ENCODE results near the gene ZNF214. TPM values are rescaled to one million over a fixed set of nuclear protein-coding genes. Genes with fewer than 3 reads are reported as not detected.
"Not testable (repeated sequence)": the region's sequence is repeated elsewhere in the genome, so short reads cannot be mapped to it uniquely, and the experiment has no call there.

ZNF214 gene
- total RNA-seq, 1 donor from 2014 or later: 1.4 TPM

DNA sequence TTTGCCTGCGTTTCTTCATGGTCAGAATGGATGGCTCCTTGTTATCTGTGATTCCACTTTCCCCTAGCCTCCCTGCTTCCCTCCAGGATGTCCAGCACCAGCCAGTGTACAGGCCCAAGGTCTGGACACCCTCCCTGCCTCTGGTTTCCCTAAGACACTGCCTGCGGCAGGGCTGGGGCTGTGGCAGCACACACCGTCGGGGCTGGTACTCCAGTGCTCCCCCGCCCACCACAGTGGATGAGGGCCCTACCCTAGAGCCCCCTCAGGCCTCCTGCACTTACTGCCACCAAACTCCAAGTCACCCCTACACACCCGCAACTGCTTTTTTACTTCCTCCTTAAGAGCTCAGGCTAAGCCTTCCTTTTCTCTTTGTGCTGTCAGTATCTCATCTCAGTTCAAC is 28.9 kb downstream of the ZNF214 start:
- no peaks in the 10 kb centered on the region for H3K27me3 Mint-ChIP-seq (ENCODE audit: low read depth)
- TF ChIP-seq, protein P1, sequence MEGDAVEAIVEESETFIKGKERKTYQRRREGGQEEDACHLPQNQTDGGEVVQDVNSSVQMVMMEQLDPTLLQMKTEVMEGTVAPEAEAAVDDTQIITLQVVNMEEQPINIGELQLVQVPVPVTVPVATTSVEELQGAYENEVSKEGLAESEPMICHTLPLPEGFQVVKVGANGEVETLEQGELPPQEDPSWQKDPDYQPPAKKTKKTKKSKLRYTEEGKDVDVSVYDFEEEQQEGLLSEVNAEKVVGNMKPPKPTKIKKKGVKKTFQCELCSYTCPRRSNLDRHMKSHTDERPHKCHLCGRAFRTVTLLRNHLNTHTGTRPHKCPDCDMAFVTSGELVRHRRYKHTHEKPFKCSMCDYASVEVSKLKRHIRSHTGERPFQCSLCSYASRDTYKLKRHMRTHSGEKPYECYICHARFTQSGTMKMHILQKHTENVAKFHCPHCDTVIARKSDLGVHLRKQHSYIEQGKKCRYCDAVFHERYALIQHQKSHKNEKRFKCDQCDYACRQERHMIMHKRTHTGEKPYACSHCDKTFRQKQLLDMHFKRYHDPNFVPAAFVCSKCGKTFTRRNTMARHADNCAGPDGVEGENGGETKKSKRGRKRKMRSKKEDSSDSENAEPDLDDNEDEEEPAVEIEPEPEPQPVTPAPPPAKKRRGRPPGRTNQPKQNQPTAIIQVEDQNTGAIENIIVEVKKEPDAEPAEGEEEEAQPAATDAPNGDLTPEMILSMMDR (IDR thresholded peaks at IDR 0.05): no peak
- peaks cover 4% of the 10 kb centered on the region for H3K36me3 Mint-ChIP-seq (ENCODE audit: low read depth)
- peak; percentile 85 for DNase-seq (ENCODE audit: low spot score)
- peaks cover 5% of the 10 kb centered on the region for H3K9me3 Mint-ChIP-seq (ENCODE audit: low read depth)
- no peak overlapping the region for H3K4me3 Mint-ChIP-seq (ENCODE audit: unreplicated experiment)
- peaks cover 25% of the 10 kb centered on the region for H3K4me1 Mint-ChIP-seq (ENCODE audit: low read depth)
- peak overlapping the region; percentile 58 for H3K27ac Mint-ChIP-seq (ENCODE audit: unreplicated experiment)

DNA sequence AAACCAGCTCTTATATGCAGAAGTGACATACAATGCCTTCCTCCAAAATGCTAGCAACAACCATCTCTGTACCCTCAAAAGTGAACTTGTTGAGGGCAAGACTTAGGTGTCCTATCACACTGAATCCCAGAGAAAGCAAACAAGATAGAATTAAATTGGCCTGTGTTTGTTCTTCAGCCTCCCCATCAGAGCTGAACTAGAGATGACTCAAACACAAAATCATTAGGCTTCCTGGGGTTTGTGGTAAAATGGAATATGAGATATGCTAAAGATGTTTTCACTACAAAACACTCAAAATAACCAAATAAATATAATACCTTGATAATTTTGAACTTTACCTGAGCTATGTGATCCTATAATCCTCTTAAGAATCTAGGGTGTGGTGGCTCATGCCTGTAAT is 31.6 kb downstream of the ZNF214 start:
- Mint-ChIP-seq H3K9me3 (ENCODE audit: low read depth) (peaks cover 16% of the 10 kb centered on the region), H3K36me3 (ENCODE audit: low read depth) (peaks cover 4% of the 10 kb centered on the region), H3K4me1 (ENCODE audit: low read depth) (peaks cover 24% of the 10 kb centered on the region), H3K27ac (ENCODE audit: unreplicated experiment) (no peak overlapping the region), H3K4me3 (ENCODE audit: unreplicated experiment) (no peak overlapping the region), H3K27me3 (ENCODE audit: low read depth) (no peaks in the 10 kb centered on the region)
- TF ChIP-seq, protein P1 (IDR thresholded peaks at IDR 0.05): no peak
- no peak for DNase-seq (ENCODE audit: low spot score)

DNA sequence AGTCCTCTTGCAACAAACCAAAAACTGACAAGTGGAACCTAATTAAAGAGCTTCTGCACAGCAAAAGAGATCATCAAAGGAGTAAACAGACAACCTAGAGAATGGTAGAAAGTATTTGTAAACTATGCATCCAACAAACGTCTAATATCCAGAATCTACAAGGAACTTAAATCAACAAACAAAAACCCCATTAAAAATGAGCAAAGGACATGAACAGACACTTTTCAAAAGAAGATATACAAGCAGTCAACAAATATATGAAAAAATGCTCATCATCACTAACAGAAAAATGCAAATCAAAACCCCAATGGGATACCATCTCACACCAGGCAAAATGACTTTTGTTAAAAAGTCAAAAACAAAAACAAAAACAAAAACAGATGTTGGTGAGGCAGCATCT is 33.7 kb downstream of the ZNF214 start:
- TF ChIP-seq, protein P1 (IDR thresholded peaks at IDR 0.05): no peak
- peaks cover 4% of the 10 kb centered on the region for H3K36me3 Mint-ChIP-seq (ENCODE audit: low read depth)
- no peak for DNase-seq (ENCODE audit: low spot score)
- peaks cover 4% of the 10 kb centered on the region for H3K4me1 Mint-ChIP-seq (ENCODE audit: low read depth)
- peaks cover 16% of the 10 kb centered on the region for H3K9me3 Mint-ChIP-seq (ENCODE audit: low read depth)
- no peak overlapping the region for H3K27ac Mint-ChIP-seq (ENCODE audit: unreplicated experiment)
- H3K27me3 Mint-ChIP-seq (ENCODE audit: low read depth): no peaks in the 10 kb centered on the region
- H3K4me3 Mint-ChIP-seq (ENCODE audit: unreplicated experiment): no peak overlapping the region

DNA sequence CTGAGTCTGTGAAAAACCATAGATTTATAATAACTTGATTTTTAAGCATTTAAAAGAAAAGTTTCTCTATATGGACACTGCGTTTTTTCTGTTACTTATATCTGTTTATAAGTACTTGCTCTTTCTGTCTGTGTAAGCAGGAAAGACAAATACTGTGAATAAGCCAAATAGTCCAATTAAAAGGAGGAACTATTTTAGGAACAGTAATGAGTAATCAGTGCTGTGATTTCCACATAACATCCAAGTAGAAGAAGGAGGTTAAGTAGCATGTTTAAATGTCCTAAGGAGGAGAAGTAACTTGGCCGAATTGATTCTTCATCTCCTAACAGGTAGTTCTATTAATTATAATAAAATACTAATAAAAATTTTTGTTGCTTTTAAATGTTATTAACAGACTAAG is 40.8 kb downstream of the ZNF214 start:
- H3K9me3 Mint-ChIP-seq (ENCODE audit: low read depth): no peaks in the 10 kb centered on the region
- no peaks in the 10 kb centered on the region for H3K4me1 Mint-ChIP-seq (ENCODE audit: low read depth)
- H3K4me3 Mint-ChIP-seq (ENCODE audit: unreplicated experiment): no peak overlapping the region
- no peak for DNase-seq (ENCODE audit: low spot score)
- no peak overlapping the region for H3K27ac Mint-ChIP-seq (ENCODE audit: unreplicated experiment)
- H3K36me3 Mint-ChIP-seq (ENCODE audit: low read depth): no peaks in the 10 kb centered on the region
- H3K27me3 Mint-ChIP-seq (ENCODE audit: low read depth): no peaks in the 10 kb centered on the region
- TF ChIP-seq, protein P1 (IDR thresholded peaks at IDR 0.05): no peak

DNA sequence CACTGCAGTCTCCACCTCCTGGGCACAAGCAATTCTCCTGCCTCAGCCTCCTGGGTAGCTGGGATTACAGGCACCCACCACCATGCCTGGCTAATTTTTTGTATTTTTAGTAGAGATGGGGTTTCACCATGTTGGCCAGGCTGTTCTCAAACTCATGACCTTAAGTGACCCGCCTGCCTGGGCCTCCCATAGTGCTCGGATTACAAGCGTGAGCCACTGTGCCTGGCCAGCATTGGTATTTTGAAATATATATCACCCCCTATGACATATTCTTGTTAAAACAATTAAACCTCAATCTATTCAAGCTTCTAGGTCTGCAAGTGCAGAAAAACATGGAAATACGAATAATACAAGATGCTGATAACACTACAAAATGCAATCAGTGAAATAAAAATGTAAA is 50.3 kb downstream of the ZNF214 start:
- not testable (repeated sequence) for H3K4me3 Mint-ChIP-seq (ENCODE audit: unreplicated experiment); H3K4me1 Mint-ChIP-seq (ENCODE audit: low read depth); DNase-seq (ENCODE audit: low spot score)

DNA sequence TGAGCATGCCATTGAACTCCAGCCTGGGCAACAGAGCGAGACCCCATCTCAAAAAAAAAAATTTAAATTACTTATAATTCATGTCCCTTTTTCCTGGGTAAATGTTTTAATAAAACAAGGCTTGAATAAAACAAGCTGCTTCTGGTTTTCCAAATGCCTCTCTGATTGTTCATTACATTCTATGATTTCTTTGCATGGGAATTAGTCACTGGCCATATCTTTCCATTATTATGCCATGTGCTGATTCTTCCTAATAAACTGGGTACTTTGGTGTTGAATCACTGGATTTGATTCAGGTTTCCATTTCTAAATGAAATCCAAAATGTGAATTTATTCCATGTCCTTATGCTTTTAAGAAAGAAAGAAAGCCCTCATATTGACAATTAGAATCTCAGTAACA is 51.3 kb downstream of the ZNF214 start:
- H3K4me1 Mint-ChIP-seq (ENCODE audit: low read depth): peaks cover 4% of the 10 kb centered on the region
- TF ChIP-seq, protein P1 (IDR thresholded peaks at IDR 0.05): no peak
- peaks cover 13% of the 10 kb centered on the region for H3K9me3 Mint-ChIP-seq (ENCODE audit: low read depth)
- H3K27ac Mint-ChIP-seq (ENCODE audit: unreplicated experiment): no peak overlapping the region
- H3K27me3 Mint-ChIP-seq (ENCODE audit: low read depth): no peaks in the 10 kb centered on the region
- no peak for DNase-seq (ENCODE audit: low spot score)
- H3K4me3 Mint-ChIP-seq (ENCODE audit: unreplicated experiment): no peak overlapping the region
- H3K36me3 Mint-ChIP-seq (ENCODE audit: low read depth): no peaks in the 10 kb centered on the region

More for the DNA sequence above, 50.3 kb downstream of the ZNF214 start:
- H3K27ac Mint-ChIP-seq (ENCODE audit: unreplicated experiment); H3K36me3 Mint-ChIP-seq (ENCODE audit: low read depth); H3K27me3 Mint-ChIP-seq (ENCODE audit: low read depth): not testable (repeated sequence)
- H3K9me3 Mint-ChIP-seq (ENCODE audit: low read depth): peaks cover 13% of the 10 kb centered on the region
